Heart left ventricle (tissue), 16 donors: Measurements from ENCODE around the gene SPINK4. TPM values are rescaled to one million over a fixed set of nuclear protein-coding genes. Genes with fewer than 3 reads are reported as not detected.

Experiments
- ATAC-seq, 4 donors: fragments of 200-7000 bp; cut with Tn5 transposase; one replicate each; pipeline ENCODE4 v1.9.1; 2020 to 2022; ENCODE audit warnings: moderate library complexity in 4 of 4, mild to moderate bottlenecking in 3 of 4, moderate number of reproducible peaks in 1 of 4
- DNase-seq, 5 donors: peaks; one replicate each; pipeline ENCODE4 v3.0.0-alpha.2; 2020
- H3K27ac ChIP-seq, 12 donors: fragments of 200-600 bp; sonication (generic) in 4 of 12; one replicate each; pipeline versions ENCODE4 v1.5.0 to v1.8.0; 2016 to 2022; ENCODE audit warnings: mild to moderate bottlenecking in 2 of 12
- H3K27me3 ChIP-seq, 9 donors: fragments of 200-600 bp; sonication (generic) in 2 of 9; one replicate each; pipeline versions ENCODE4 v1.5.1 to v1.8.0; 2016 to 2022; ENCODE audit warnings: mild to moderate bottlenecking in 3 of 9
- H3K36me3 ChIP-seq, 9 donors: fragments of 200-600 bp; sonication (generic) in 2 of 9; one replicate each; pipeline versions ENCODE4 v1.5.0 to v1.8.0; 2018 to 2022; ENCODE audit warnings: mild to moderate bottlenecking in 2 of 9
- H3K4me1 ChIP-seq, 12 donors: fragments of 200-600 bp; sonication (generic) in 4 of 12; one replicate each; pipeline versions ENCODE4 v1.5.0 to v1.8.0; 2016 to 2022; ENCODE audit warnings: mild to moderate bottlenecking in 3 of 12
- H3K4me3 ChIP-seq, 12 donors: fragments of 200-600 bp; sonication (generic) in 4 of 12; one replicate each; pipeline versions ENCODE4 v1.5.0 to v1.8.0; 2017 to 2022; ENCODE audit warnings: mild to moderate bottlenecking in 9 of 12, moderate library complexity in 4 of 12
- H3K9me3 ChIP-seq, 12 donors: fragments of 200-600 bp; sonication (generic) in 4 of 12; one replicate each; pipeline versions ENCODE4 v1.5.0 to v1.8.0; 2016 to 2022; ENCODE audit warnings: mild to moderate bottlenecking in 1 of 12
- POLR2A ChIP-seq, 2 donors: fragments of 450-650 bp; IDR thresholded peaks; one replicate each; pipeline ENCODE4 v1.6.1; 2017; ENCODE audit warnings: antibody characterized with exemption in 2 of 2, mild to moderate bottlenecking in 2 of 2, moderate library complexity in 2 of 2
- WGBS, 4 donors: extraction: QIAGEN DNeasy Blood & Tissue Kit in 2 of 4; methylation state at CpG; one replicate each; pipeline versions ENCODE4 v1.1.5 to v1.1.7; 2013 to 2018; 5-methylcytosine and 5-hydroxymethylcytosine counted together
- intact Hi-C, 10 donors: fragments of 100-400 bp; cut with DNase I; formaldehyde crosslinking; loops; one replicate each; pipeline versions ENCODE4 v1.11.1 to v1.14.2; 2022
- polyA plus RNA-seq, 2 donors: library from polyadenylated mRNA; stranded (reverse); fragments of 200-250 nt; gene quantifications; one replicate each; pipeline ENCODE4 v1.2.3, GENCODE V29; 2013
- total RNA-seq, 9 donors: library from RNA; depleted of rRNA in 2 of 9; stranded (reverse); fragments of >200 nt in 2 of 9; fragmentation: NEBNext Ultra II Directional in 3 of 9; extraction: Animal tissue kit (Norgen Biotek cat#: 25700) in 3 of 9; gene quantifications; one replicate each; pipeline versions ENCODE4 v1.1.0 to v1.2.4, GENCODE V29; 2016 to 2023
- TF ChIP-seq, protein P1 (sequence below), 12 donors: fragments of 200-600 bp; sonication (generic) in 4 of 12; IDR thresholded peaks; one replicate each; pipeline versions ENCODE4 v1.5.0 to v1.8.0; 2018 to 2022; ENCODE audit warnings: antibody characterized with exemption in 12 of 12, mild to moderate bottlenecking in 5 of 12
- donor health status: ischemic (EF 13 %, LVEDD 7.1; RV severe dilation, severe dysfunction).
- donor health status: healthy with polysubstance abuse.
- donor health status: DM: no; HTN: yes; CAD: no.
- donor health status: DM: no; HTN: no; CAD: no.
- donor health status: ischemic (EF 25% LVEDD 6.9; RV normal size, moderate dysfunction).
- donor health status: ischemic (EF 25% LVEDD 5.7; RV mildly dilated, moderate dysfunction).
- donor health status: healthy.
- donor health status: DM: yes; HTN: yes; CAD: no.
- donor health status: ischemic (EF 35%, LVEDD 5.7; RV mildly dilated, moderate dysfunction).
- donor health status: nonischemic (EF 11% LVEDD 7.7; RV severe dilation, severe dysfunction).
- donor health status: DM: yes; HTN: yes; CAD: no.
- donor health status: PGD.
- donor health status: ischemic (EF 29% LVEDD 5.4; RV normal size, mild dysfunction).
- donor health status: nonischemic (EF 23%, LVEDD 6.1; RV moderate dilation, normal function).

Gene SPINK4
- total and polyA plus RNA-seq, 11 donors: not detected

DNA sequence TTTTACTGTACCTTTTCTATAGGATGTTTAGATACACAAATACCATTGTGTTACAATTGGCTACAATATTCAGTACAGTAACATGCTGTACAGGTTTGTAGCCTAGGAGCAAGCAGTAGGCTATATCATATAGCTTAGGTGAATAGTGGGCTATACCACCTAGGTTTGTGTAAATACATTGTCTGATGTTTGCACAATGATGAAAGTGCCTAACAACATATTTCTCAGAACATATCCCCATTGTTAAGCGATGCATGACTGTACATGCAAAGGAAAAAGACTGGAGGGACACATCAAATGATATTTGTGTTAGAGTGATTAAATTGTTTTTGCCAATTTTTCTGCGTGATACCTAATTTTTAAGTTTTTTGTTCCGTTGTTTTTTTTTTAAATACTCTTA lies 30.2 kb downstream of the SPINK4 start:
- DNase-seq (no peak), ATAC-seq (no peak)
- no peaks in the 10 kb centered on the region for H3K27me3 ChIP-seq
- no peak overlapping the region for H3K27ac ChIP-seq
- WGBS, 4 donors: 96 to 98% (median 97%) methylated on average over 3 of the region's 3 CpGs
- H3K4me1 ChIP-seq: peaks cover 0 to 24% (median 11%) of the 10 kb centered on the region in 12 donors
- H3K36me3 ChIP-seq: peaks cover 0 to 93% (median 87%) of the 10 kb centered on the region in 9 donors
- intact Hi-C loops: no loop called here
- H3K4me3 ChIP-seq: no peak overlapping the region
- TF ChIP-seq POLR2A (IDR thresholded peaks at IDR 0.05): no peak
- TF ChIP-seq, protein P1, sequence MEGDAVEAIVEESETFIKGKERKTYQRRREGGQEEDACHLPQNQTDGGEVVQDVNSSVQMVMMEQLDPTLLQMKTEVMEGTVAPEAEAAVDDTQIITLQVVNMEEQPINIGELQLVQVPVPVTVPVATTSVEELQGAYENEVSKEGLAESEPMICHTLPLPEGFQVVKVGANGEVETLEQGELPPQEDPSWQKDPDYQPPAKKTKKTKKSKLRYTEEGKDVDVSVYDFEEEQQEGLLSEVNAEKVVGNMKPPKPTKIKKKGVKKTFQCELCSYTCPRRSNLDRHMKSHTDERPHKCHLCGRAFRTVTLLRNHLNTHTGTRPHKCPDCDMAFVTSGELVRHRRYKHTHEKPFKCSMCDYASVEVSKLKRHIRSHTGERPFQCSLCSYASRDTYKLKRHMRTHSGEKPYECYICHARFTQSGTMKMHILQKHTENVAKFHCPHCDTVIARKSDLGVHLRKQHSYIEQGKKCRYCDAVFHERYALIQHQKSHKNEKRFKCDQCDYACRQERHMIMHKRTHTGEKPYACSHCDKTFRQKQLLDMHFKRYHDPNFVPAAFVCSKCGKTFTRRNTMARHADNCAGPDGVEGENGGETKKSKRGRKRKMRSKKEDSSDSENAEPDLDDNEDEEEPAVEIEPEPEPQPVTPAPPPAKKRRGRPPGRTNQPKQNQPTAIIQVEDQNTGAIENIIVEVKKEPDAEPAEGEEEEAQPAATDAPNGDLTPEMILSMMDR (IDR thresholded peaks at IDR 0.05): no peak
- H3K9me3 ChIP-seq: no peaks in the 10 kb centered on the region

- ATAC-seq (no peak), DNase-seq (no peak)
- H3K9me3 ChIP-seq: no peaks in the 10 kb centered on the region
- no peak overlapping the region for H3K27ac ChIP-seq
- H3K4me1 ChIP-seq: peaks cover 0 to 7% (median 0%) of the 10 kb centered on the region in 12 donors
- peaks cover 0 to 100% (median 94%) of the 10 kb centered on the region in 9 donors for H3K36me3 ChIP-seq
- H3K27me3 ChIP-seq: no peaks in the 10 kb centered on the region
- no peak for TF ChIP-seq POLR2A (IDR thresholded peaks at IDR 0.05)
- TF ChIP-seq, protein P1 (IDR thresholded peaks at IDR 0.05): no peak
- no peak overlapping the region for H3K4me3 ChIP-seq
- intact Hi-C loops: no loop called here
- 90 to 100% (median 98%) methylated on average over 1 of the region's 1 CpG for WGBS, 4 donors
These were observed 32.1 kb downstream of the SPINK4 start for GRCh38 chr9:33272061-33272460.

DNA sequence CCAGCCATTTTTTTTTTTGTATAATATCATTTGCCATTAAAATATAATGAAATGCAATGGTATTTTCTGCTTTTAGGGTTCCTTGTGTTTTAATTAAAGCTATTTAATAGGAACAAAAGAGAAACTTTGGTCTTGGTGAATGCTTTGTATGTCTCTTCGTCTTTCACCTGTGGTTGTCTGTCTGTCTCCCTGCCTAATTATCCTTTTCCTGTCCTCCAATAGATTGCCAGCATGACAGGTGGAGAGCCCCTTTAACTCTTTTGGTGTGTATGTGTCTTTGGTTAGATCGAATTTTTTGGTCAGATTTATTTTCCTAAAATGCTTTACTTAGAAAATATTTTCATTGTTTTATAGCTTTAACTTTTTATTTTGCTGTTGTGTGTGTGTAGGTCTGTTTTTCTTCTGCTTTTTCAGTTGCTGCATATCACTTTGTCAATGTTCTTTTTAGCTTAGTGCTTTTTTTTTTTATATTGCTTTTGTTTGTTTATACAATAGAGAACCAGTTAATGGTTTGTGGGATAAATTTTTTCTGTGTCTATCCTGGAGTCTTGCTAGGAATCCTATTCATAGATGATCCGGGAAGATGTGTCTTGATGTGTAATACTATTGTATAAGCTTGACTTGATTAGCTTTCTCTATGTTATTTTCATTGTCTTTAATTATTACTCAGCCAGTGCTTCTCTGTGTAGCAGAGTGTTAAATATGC lies 33.5 kb downstream of the SPINK4 start:
- no peak for ATAC-seq
- TF ChIP-seq, protein P1 (IDR thresholded peaks at IDR 0.05): no peak
- no peak for TF ChIP-seq POLR2A (IDR thresholded peaks at IDR 0.05)
- Histone ChIP-seq H3K4me1 (no peaks in the 10 kb centered on the region), H3K9me3 (no peaks in the 10 kb centered on the region), H3K27ac (no peak overlapping the region), H3K36me3 (peaks cover 0 to 100% (median 94%) of the 10 kb centered on the region in 9 donors), H3K27me3 (no peaks in the 10 kb centered on the region), H3K4me3 (no peak overlapping the region)
- intact Hi-C loops: no loop called here
- DNase-seq: no peak
- WGBS, 4 donors: 78 to 84% (median 81%) methylated on average over 3 of the region's 3 CpGs

DNA sequence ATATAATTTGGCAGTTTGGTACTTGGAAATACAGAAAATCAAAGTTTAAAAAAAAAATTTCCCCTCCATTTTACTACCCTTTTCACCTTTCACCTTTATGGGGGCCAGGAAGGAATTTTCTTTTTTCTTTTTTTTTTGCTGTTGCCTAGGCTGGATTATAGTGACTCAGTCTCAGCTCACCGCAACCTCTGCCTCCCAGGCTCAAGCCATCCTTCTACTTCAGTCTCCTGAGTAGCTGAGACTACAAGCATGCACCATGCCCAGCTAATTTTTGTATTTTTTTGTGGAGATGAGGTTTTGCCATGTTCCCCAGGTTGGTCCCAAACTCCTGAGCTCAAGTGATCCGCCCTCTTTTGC lies 34.0 kb downstream of the SPINK4 start:
- Histone ChIP-seq H3K27me3 (no peaks in the 10 kb centered on the region), H3K36me3 (peaks cover 3 to 100% (median 94%) of the 10 kb centered on the region in 9 donors), H3K27ac (no peak overlapping the region), H3K4me1 (no peaks in the 10 kb centered on the region), H3K4me3 (no peak overlapping the region), H3K9me3 (no peaks in the 10 kb centered on the region)
- intact Hi-C loops: no loop called here
- no peak for TF ChIP-seq POLR2A (IDR thresholded peaks at IDR 0.05)
- TF ChIP-seq, protein P1 (IDR thresholded peaks at IDR 0.05): no peak
- no peak for ATAC-seq
- no peak for DNase-seq
- WGBS, 4 donors: 70 to 97% (median 95%) methylated on average over 2 of the region's 2 CpGs
